Subcutaneous abdominal adipose tissue (tissue), 5 donors: ENCODE data around the gene TMOD1.
"Not testable (repeated sequence)": the region's sequence is repeated elsewhere in the genome, so short reads cannot be mapped to it uniquely, and the experiment has no call there.

Experiments
- H3K27ac ChIP-seq: one replicate; pipeline ENCODE4 v1.7.0; 2013; ENCODE audit warnings: low read depth, mild to moderate bottlenecking, inconsistent platforms, low read length, moderate library complexity
- H3K27me3 ChIP-seq, 5 donors: one replicate each; pipeline ENCODE4 v1.7.0; 2013; ENCODE audit warnings: low read length in 5 of 5, inconsistent platforms in 1 of 5; ENCODE audit not compliant: control insufficient read depth in 5 of 5, insufficient read depth in 4 of 5
- H3K36me3 ChIP-seq, 5 donors: one replicate each; pipeline ENCODE4 v1.7.0; 2013; ENCODE audit warnings: low read length in 5 of 5; ENCODE audit not compliant: control insufficient read depth in 5 of 5, insufficient read depth in 5 of 5
- H3K4me1 ChIP-seq, 5 donors: one replicate each; pipeline ENCODE4 v1.7.0; 2013; ENCODE audit warnings: low read length in 5 of 5, mild to moderate bottlenecking in 3 of 5, moderate library complexity in 1 of 5; ENCODE audit not compliant: control insufficient read depth in 5 of 5, insufficient read depth in 5 of 5
- H3K4me3 ChIP-seq, 5 donors: one replicate each; pipeline ENCODE4 v1.7.0; 2013; ENCODE audit warnings: low read length in 5 of 5, low read depth in 1 of 5
- H3K9ac ChIP-seq, 5 donors: one replicate each; pipeline ENCODE4 v1.7.0; 2013; ENCODE audit warnings: low read length in 5 of 5, mild to moderate bottlenecking in 4 of 5, moderate library complexity in 3 of 5
- H3K9me3 ChIP-seq, 5 donors: one replicate each; pipeline ENCODE4 v1.7.0; 2013; ENCODE audit warnings: low read length in 5 of 5; ENCODE audit not compliant: control insufficient read depth in 5 of 5
- donor health status: healthy.
- donor health status: healthy.
- donor health status: healthy.
- donor health status: healthy.
- donor health status: healthy.

TMOD1 gene

GRCh38 chr9:97572892-97573365 lies 71.5 kb downstream of the TMOD1 start:
- Histone ChIP-seq H3K36me3 (peaks cover 0 to 5% (median 0%) of the 10 kb centered on the region in 5 donors), H3K27me3 (no peaks in the 10 kb centered on the region), H3K27ac (no peak overlapping the region), H3K9ac (no peak overlapping the region), H3K9me3 (no peaks in the 10 kb centered on the region), H3K4me1 (peaks cover 2 to 29% (median 19%) of the 10 kb centered on the region in 5 donors), H3K4me3 (no peak overlapping the region)

DNA sequence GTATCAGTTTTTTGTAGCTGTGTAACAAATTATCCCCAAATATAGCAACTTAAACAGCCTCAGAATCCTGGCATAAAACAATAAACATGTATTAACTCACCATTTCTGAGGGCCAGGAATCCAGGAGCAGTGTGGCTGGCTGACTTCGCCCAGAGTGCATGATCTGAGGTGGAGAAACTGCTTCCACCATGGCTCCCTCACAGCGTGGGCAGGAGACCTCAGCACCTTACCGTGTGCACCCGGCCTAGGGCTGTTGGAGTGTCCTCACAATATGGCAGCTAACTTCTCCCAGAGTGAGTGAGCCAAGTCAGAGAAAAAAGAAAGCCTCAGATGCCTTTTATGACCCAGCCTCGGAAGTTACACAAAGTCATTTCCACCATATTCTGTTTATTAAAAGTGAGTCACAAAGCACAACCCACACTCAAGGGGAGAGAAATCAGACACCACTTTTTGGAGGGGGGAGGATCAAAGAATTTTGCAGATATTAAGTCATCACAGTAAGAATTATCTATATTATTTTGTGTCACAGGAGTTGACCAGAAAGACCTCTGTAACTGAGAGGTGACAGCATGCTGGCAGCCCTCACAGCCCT lies 72.1 kb downstream of the TMOD1 start:
- H3K9me3 ChIP-seq: no peaks in the 10 kb centered on the region
- peaks cover 0 to 5% (median 0%) of the 10 kb centered on the region in 5 donors for H3K36me3 ChIP-seq
- peaks cover 2 to 32% (median 23%) of the 10 kb centered on the region in 5 donors for H3K4me1 ChIP-seq
- H3K9ac ChIP-seq: no peak overlapping the region
- no peak overlapping the region for H3K4me3 ChIP-seq
- H3K27ac ChIP-seq: no peak overlapping the region
- no peaks in the 10 kb centered on the region for H3K27me3 ChIP-seq

- not testable (repeated sequence) for H3K9ac ChIP-seq, H3K9me3 ChIP-seq, H3K27me3 ChIP-seq, H3K27ac ChIP-seq, H3K36me3 ChIP-seq, H3K4me3 ChIP-seq
- peaks cover 3 to 38% (median 28%) of the 10 kb centered on the region in 5 donors for H3K4me1 ChIP-seq
These were observed 72.7 kb downstream of the TMOD1 start for GRCh38 chr9:97574101-97574571.

GRCh38 chr9:97574921-97575672 lies 73.6 kb downstream of the TMOD1 start:
- H3K27ac ChIP-seq, H3K27me3 ChIP-seq: not testable (repeated sequence)

GRCh38 chr9:97575673-97576200 lies 74.3 kb downstream of the TMOD1 start:
- Histone ChIP-seq H3K4me1 (peaks cover 3 to 38% (median 32%) of the 10 kb centered on the region in 5 donors), H3K27ac (no peak overlapping the region), H3K9ac (no peak overlapping the region), H3K27me3 (no peaks in the 10 kb centered on the region), H3K36me3 (no peaks in the 10 kb centered on the region), H3K4me3 (peak overlapping the region in 3 of 5 donors; percentile 10 to 36 (median 24)), H3K9me3 (no peaks in the 10 kb centered on the region)

More at GRCh38 chr9:97574921-97575672, 73.6 kb downstream of the TMOD1 start:
- not testable (repeated sequence) for H3K9me3 ChIP-seq, H3K9ac ChIP-seq, H3K36me3 ChIP-seq
- peak overlapping the region in 4 of 5 donors; percentile 10 to 36 (median 22) for H3K4me3 ChIP-seq
- peaks cover 3 to 43% (median 35%) of the 10 kb centered on the region in 5 donors for H3K4me1 ChIP-seq

DNA sequence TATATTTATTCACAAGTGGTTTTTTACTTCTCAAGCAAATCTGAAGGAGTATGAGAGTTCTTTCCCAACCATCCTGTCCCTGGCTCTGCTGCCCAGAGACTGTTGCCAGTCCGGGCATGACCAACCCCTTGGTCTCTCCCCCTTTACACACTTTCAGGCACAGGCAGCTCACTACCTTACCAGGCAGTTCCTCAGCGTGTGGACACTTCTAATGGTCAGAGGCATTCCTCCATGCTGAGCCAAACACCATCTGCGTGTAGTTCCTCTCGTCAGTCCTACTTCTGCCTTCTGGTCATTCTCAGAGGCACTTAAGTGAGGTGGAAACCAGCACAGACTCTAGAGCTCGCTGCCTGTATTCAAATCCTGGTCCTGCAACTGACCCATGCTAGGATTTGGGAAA lies 75.6 kb downstream of the TMOD1 start:
- no peaks in the 10 kb centered on the region for H3K36me3 ChIP-seq
- no peaks in the 10 kb centered on the region for H3K9me3 ChIP-seq
- H3K27ac ChIP-seq: no peak overlapping the region
- H3K4me1 ChIP-seq: peaks cover 3 to 27% (median 23%) of the 10 kb centered on the region in 5 donors
- H3K9ac ChIP-seq: no peak overlapping the region
- H3K27me3 ChIP-seq: no peaks in the 10 kb centered on the region
- no peak overlapping the region for H3K4me3 ChIP-seq

DNA sequence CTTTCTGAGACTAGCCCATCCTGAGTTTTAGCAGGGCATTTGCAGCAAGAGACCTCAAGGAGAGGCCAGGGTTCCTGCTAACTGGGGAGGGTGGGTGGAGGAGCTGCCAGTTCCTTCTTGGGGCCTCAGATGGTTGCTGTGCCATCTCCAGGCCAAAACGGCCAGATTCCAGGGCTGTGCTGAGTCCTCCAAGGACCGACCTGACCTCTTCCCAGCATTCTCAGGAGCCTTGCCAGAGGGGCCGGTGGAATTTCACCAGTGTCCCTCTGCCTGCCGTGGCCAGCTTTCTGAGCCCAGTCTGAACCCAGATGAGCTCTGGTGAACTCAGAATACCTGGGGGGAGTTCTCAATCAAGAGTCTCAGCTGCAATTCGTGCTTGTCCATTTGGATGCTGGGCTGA lies 77.4 kb downstream of the TMOD1 start:
- H3K4me3 ChIP-seq: no peak overlapping the region
- no peaks in the 10 kb centered on the region for H3K36me3 ChIP-seq
- H3K27me3 ChIP-seq: no peaks in the 10 kb centered on the region
- no peaks in the 10 kb centered on the region for H3K9me3 ChIP-seq
- H3K9ac ChIP-seq: no peak overlapping the region
- no peak overlapping the region for H3K27ac ChIP-seq
- H3K4me1 ChIP-seq: peaks cover 3 to 27% (median 23%) of the 10 kb centered on the region in 5 donors

- peaks cover 3 to 27% (median 23%) of the 10 kb centered on the region in 5 donors for H3K4me1 ChIP-seq
- no peaks in the 10 kb centered on the region for H3K36me3 ChIP-seq
- H3K27me3 ChIP-seq: no peaks in the 10 kb centered on the region
- H3K9ac ChIP-seq: no peak overlapping the region
- no peaks in the 10 kb centered on the region for H3K9me3 ChIP-seq
- no peak overlapping the region for H3K27ac ChIP-seq
- no peak overlapping the region for H3K4me3 ChIP-seq
These were observed 78.4 kb downstream of the TMOD1 start for GRCh38 chr9:97579914-97580313.

DNA sequence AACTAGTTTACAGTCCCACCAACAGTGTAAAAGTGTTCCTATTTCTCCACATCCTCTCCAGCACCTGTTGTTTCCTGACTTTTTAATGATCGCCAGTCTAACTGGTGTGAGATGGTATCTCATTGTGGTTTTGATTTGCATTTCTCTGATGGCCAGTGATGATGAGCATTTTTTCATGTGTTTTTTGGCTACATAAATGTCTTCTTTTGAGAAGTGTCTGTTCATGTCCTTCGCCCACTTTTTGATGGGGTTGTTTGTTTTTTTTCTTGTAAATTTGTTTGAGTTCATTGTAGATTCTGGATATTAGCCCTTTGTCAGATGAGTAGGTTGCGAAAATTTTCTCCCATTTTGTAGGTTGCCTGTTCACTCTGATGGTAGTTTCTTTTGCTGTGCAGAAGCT lies 80.1 kb downstream of the TMOD1 start:
- not testable (repeated sequence) for H3K36me3 ChIP-seq, H3K4me3 ChIP-seq, H3K27ac ChIP-seq, H3K9ac ChIP-seq, H3K27me3 ChIP-seq, H3K9me3 ChIP-seq
- peaks cover 3 to 27% (median 23%) of the 10 kb centered on the region in 5 donors for H3K4me1 ChIP-seq

DNA sequence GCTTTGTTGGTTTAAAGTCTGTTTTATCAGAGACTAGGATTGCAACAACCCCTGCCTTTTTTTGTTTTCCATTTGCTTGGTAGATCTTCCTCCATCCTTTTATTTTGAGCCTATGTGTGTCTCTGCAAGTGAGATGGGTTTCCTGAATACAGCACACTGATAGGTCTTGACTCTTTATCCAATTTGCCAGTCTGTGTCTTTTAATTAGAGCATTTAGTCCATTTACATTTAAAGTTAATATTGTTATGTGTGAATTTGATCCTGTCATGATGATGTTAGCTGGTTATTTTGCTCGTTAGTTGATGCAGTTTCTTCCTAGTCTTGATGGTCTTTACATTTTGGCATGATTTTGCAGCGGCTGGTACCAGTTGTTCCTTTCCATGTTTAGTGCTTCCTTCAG lies 83.3 kb downstream of the TMOD1 start:
- H3K27ac ChIP-seq, H3K27me3 ChIP-seq: not testable (repeated sequence)

More for the DNA sequence above, 83.3 kb downstream of the TMOD1 start:
- not testable (repeated sequence) for H3K36me3 ChIP-seq, H3K4me1 ChIP-seq, H3K4me3 ChIP-seq, H3K9me3 ChIP-seq, H3K9ac ChIP-seq
